IPS-20b (cell line): ENCODE data around the gene GATAD2A.

Experiments used
- H3K27ac ChIP-seq: one replicate; pipeline ENCODE4 v1.5.1; 2013; ENCODE audit warnings: low read length
- H3K27me3 ChIP-seq: 2 replicates; pipeline ENCODE4 v1.6.1; 2013; ENCODE audit warnings: mild to moderate bottlenecking, low read length, inconsistent platforms; ENCODE audit not compliant: insufficient read depth
- H3K36me3 ChIP-seq: 2 replicates; pipeline ENCODE4 v1.6.1; 2013; ENCODE audit warnings: low read depth, mild to moderate bottlenecking, inconsistent platforms, low read length, moderate library complexity; ENCODE audit not compliant: insufficient read depth
- H3K4me1 ChIP-seq: 2 replicates; pipeline ENCODE4 v1.6.1; 2013; ENCODE audit warnings: mild to moderate bottlenecking, control low read depth, inconsistent platforms, low read length, moderate library complexity; ENCODE audit not compliant: insufficient read depth
- H3K4me3 ChIP-seq: 2 replicates; pipeline ENCODE4 v1.5.1; 2013; ENCODE audit warnings: mild to moderate bottlenecking, low read length, inconsistent platforms
- H3K9ac ChIP-seq: 2 replicates; pipeline ENCODE4 v1.6.1; 2013; ENCODE audit warnings: low read depth, mild to moderate bottlenecking, inconsistent platforms, low read length, moderate library complexity
- H3K9me3 ChIP-seq: 2 replicates; pipeline ENCODE4 v1.6.1; 2013; ENCODE audit warnings: mild to moderate bottlenecking, low read depth, low read length, inconsistent platforms; ENCODE audit not compliant: insufficient read depth

Gene GATAD2A

GRCh38 chr19:19502808-19503602 lies 97.5 kb downstream of the GATAD2A start:
- Histone ChIP-seq H3K9me3 (no peaks in the 10 kb centered on the region), H3K4me1 (no peaks in the 10 kb centered on the region), H3K36me3 (peaks cover 100% of the 10 kb centered on the region), H3K9ac (no peak overlapping the region), H3K27ac (no peak overlapping the region), H3K4me3 (no peak overlapping the region), H3K27me3 (no peaks in the 10 kb centered on the region)

DNA sequence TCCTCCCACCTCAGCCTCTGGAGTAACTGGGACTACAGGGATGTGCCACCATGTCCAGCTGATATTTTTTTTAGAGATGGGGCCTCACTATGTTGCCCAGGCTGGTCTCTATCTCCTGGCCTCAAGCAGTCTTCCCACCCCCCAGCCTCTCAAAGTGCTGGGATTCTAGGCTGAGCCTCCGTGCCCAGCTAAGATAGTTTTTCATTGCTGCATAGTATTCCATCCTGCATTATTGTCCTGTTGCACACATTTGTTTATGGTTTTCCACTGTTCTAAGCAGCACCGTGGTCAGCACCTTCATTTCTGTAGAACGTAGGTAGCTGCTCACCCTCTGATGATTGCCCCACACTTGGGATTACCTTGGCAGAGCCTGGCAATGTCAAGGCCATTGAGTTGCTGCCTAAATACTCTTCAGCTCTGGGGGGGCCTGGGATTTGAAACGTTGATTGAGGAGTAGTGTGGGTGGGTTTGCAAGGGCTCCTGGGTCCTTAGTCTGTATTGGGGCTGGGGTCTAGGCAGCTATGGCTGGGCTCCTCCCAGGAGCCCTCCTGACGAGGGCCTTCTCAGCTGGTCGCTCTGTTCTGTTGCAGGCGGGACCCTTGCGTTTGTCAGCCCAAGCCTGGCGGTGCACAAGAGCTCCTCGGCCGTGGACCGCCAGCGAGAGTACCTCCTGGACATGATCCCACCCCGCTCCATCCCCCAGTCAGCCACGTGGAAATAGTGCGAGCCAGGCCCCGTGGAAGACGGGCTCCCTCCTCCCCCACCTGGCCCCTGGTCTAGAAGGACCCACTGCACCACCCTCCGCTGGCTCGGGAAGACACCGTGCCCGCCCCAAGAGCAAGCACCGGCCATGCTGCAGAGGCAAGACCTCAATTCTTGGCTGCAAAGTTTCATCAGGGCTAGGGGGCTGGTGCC lies 99.5 kb downstream of the GATAD2A start:
- Histone ChIP-seq H3K27me3 (no peaks in the 10 kb centered on the region), H3K9ac (no peak overlapping the region), H3K4me1 (no peaks in the 10 kb centered on the region), H3K36me3 (peaks cover 80% of the 10 kb centered on the region), H3K9me3 (no peaks in the 10 kb centered on the region), H3K27ac (no peak overlapping the region), H3K4me3 (no peak overlapping the region)

DNA sequence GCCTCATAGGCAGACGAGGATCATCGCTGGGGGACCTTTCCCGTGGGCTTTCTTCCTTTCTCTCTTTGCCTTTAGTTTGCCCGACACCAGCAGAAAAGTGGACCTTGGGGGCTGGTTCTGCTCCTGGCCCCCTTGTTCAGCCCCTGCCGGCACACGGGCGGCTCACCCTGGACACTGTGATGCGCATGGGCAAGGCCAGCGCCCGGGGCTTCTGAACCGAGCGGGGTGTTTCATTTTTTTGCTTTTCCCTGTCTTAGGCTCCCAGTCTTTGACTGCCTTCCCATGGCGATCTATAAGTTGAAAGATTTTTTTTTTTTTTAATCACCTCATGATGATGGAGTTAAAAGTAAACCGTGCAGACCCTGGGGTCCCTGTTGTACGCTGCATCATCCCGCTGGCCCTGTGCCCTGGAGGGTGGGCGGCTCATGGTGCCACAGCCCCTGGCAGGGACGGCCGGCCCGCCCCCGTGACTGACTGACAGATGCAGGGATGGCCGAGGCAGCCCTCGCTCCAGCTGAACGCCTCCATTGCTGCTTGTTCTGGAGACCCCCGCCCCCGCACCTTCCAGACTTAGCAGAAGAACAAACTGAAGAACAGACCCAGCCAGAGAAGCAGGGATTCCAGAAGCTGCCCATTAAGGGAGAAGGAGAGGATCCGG lies 100.3 kb downstream of the GATAD2A start:
- no peaks in the 10 kb centered on the region for H3K9me3 ChIP-seq
- H3K27ac ChIP-seq, result no peak overlapping the region
- H3K9ac ChIP-seq, result no peak overlapping the region
- no peak overlapping the region for H3K4me3 ChIP-seq
- no peaks in the 10 kb centered on the region for H3K4me1 ChIP-seq
- no peaks in the 10 kb centered on the region for H3K27me3 ChIP-seq
- peaks cover 72% of the 10 kb centered on the region for H3K36me3 ChIP-seq

GRCh38 chr19:19506592-19506991 lies 101.1 kb downstream of the GATAD2A start:
- H3K27ac ChIP-seq, result no peak overlapping the region
- no peak overlapping the region for H3K9ac ChIP-seq
- no peaks in the 10 kb centered on the region for H3K4me1 ChIP-seq
- H3K36me3 ChIP-seq, result peaks cover 64% of the 10 kb centered on the region
- no peaks in the 10 kb centered on the region for H3K9me3 ChIP-seq
- no peak overlapping the region for H3K4me3 ChIP-seq
- H3K27me3 ChIP-seq, result no peaks in the 10 kb centered on the region

DNA sequence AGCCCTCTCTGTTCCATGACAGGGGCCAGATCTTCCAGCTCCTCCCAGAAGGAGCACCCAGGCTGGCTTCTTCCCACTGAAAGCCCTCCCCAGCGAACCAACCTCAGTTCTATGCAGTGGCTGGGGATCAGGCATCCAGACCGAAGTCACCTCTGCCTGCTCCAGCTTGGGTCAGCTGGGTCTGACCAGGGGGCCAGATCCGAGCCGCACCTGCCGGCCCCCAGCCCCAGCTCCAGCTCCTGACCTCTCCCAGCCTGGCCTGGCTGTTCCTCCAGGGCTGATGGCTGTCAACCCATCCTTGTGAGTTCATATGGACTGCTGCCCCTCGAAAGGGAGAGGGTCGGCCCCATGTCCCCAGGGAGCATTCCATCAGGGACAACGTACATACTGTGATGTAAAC lies 101.9 kb downstream of the GATAD2A start:
- H3K4me1 ChIP-seq, result no peaks in the 10 kb centered on the region
- peaks cover 56% of the 10 kb centered on the region for H3K36me3 ChIP-seq
- no peak overlapping the region for H3K9ac ChIP-seq
- H3K27me3 ChIP-seq, result no peaks in the 10 kb centered on the region
- no peak overlapping the region for H3K27ac ChIP-seq
- no peaks in the 10 kb centered on the region for H3K9me3 ChIP-seq
- no peak overlapping the region for H3K4me3 ChIP-seq

DNA sequence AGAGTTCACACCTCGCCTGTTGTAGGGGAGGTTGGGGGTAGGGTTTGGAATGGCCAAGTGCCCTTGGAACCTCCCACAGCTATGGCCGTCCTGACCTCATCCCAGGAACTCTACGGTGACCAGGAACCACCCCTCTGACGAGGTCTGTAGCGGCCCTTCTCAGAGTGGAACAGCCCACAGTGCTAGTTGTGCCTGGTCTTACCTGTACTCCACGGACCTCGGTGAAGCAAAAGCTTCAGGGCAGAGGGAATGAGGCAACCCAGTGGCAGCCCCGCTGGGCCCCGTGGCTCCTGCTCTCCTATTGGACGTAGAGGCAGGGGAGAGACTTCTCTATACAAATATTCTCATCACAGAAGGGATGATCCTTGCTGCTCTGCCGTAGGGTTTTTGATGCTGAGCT lies 102.7 kb downstream of the GATAD2A start:
- Histone ChIP-seq H3K36me3 (peaks cover 48% of the 10 kb centered on the region), H3K9ac (no peak overlapping the region), H3K27me3 (no peaks in the 10 kb centered on the region), H3K4me3 (no peak overlapping the region), H3K4me1 (no peaks in the 10 kb centered on the region), H3K9me3 (no peaks in the 10 kb centered on the region), H3K27ac (no peak overlapping the region)

DNA sequence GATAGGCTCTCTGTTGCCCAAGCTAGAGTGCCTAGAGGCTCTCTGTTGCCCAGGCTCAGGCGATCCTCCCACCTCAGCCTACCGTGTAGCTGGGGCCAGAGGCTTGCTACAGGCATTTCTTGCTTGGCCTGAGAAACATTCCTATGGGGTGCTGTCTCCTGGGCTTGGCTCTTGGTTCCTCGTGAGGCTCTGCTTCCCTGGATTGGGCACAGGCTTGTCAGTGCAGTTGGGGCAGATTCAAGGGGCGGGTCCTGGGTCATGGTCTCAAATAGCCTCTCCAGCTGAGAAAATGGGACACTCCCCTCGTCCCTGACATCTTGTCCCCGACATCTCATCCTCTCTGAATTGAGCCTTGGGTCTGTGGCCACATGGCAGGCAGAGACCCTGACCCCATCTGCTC lies 105.0 kb downstream of the GATAD2A start:
- H3K4me3 ChIP-seq, result no peak overlapping the region
- no peak overlapping the region for H3K27ac ChIP-seq
- H3K36me3 ChIP-seq, result peaks cover 25% of the 10 kb centered on the region
- no peak overlapping the region for H3K9ac ChIP-seq
- H3K27me3 ChIP-seq, result no peaks in the 10 kb centered on the region
- H3K4me1 ChIP-seq, result no peaks in the 10 kb centered on the region
- no peaks in the 10 kb centered on the region for H3K9me3 ChIP-seq

GRCh38 chr19:19513682-19514081 lies 108.2 kb downstream of the GATAD2A start:
- Histone ChIP-seq H3K9ac (no peak overlapping the region), H3K27me3 (no peaks in the 10 kb centered on the region), H3K4me1 (no peaks in the 10 kb centered on the region), H3K4me3 (no peak overlapping the region), H3K36me3 (no peaks in the 10 kb centered on the region), H3K9me3 (no peaks in the 10 kb centered on the region), H3K27ac (no peak overlapping the region)

DNA sequence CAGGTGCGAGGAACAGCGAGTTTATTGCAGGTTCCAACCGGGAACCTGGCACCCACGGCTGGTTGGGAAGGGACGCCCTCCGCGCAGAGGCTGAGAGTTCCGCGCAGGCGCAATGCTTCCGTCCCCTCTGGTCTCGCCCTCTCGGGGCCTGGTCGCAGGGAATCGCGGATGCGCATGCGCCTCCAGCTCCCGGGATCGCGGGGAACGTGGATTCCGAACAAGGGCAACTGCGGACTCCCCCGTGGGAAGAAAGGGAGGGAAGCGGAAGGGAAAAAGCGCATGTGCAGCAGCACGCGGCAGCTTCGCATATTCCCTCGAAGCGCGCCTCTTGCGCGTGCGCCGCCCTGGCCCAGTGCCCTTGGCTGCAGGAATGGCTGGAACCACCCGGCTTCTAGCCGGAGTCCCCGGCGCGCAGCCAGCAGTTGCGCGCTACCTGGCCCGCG lies 108.8 kb downstream of the GATAD2A start:
- no peaks in the 10 kb centered on the region for H3K4me1 ChIP-seq
- H3K27ac ChIP-seq, result no peak overlapping the region
- no peak overlapping the region for H3K4me3 ChIP-seq
- H3K36me3 ChIP-seq, result peaks cover 2% of the 10 kb centered on the region
- no peaks in the 10 kb centered on the region for H3K27me3 ChIP-seq
- no peak overlapping the region for H3K9ac ChIP-seq
- H3K9me3 ChIP-seq, result no peaks in the 10 kb centered on the region

DNA sequence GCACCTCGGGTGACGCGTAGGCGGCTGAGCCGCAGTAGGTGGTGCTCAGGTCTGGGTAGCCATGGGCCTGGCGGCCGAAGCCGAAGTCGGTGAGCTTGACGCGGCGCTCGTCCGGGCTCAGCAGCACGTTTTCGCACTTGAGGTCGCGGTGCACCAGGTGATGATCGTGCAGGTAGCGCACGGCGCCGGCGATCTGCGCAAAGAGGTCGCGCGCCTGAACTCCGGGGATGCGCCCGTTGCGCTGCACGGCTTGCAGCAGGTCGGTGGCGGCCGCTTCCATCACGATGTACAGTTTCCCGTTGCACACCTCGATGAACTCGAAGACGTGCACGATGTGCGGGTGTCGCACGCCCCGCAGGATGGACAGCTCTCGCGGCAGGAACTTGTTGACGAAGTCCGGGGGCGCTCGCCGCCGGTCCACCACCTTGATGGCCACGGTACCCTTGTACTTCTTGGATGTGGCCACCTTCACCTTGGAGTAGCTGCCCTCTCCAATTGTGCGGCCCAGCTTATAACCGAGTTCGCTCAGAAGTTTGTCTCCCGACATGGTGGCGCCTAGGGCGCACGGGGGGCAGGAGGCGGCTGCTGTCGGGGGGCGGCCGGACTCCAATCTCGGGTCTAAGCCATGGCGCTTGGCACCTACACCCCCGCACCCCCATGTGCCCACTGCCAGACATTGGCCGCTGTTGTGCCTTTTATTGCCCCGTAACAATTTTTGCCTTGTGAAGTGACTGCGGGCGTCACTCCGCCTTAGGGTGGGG lies 109.6 kb downstream of the GATAD2A start, which contains the start of gene TSSK6:
Gene TSSK6 (minus strand): TSS at position 668 of the 761 bp plus-strand sequence. CDS start 121 bp downstream, at position 547.
- H3K4me1 ChIP-seq, result no peaks in the 10 kb centered on the region
- H3K36me3 ChIP-seq, result peaks cover 10% of the 10 kb centered on the region
- H3K4me3 ChIP-seq, result peak within 1 kb of the TSS; percentile 99
- no peaks in the 10 kb centered on the region for H3K9me3 ChIP-seq
- peak within 1 kb of the TSS; percentile 93 for H3K9ac ChIP-seq
- no peaks in the 10 kb centered on the region for H3K27me3 ChIP-seq
- peak within 1 kb of the TSS; percentile 84 for H3K27ac ChIP-seq
